K562 (cell line): ENCODE results near the gene TNIP2. TPM values are rescaled to one million over a fixed set of nuclear protein-coding genes. Genes with fewer than 3 reads are reported as not detected.

Experiments used
- ATAC-seq: fragments of 200-7000 bp; cut with Tn5 transposase; 3 replicates; pipeline ENCODE4 v1.9.1; 2020; ENCODE audit warnings: moderate library complexity
- BruUV-seq: library from RNA; stranded (reverse); fragments of 400-500 nt; replicated peaks from 2 replicates; lab custom pipeline; 2021; lab: Mats Ljungman, UMichigan
- CTCF ChIA-PET: fragments of 300-600 bp; formaldehyde crosslinking; extraction: SDS; loops from one replicate; lab custom pipeline; 2021; ENCODE audit warnings: low intra/inter-chr PET ratio; lab: Yijun Ruan, JAX
- POLR2A ChIA-PET: fragments of 300-600, 350-650 bp; sonication (Branson Sonifier 250); formaldehyde crosslinking; extraction: SDS; loops from one replicate; lab custom pipeline; 2021; ENCODE audit warnings: antibody characterized with exemption, inconsistent platforms; lab: Yijun Ruan, JAX
- DNase-seq, 4 experiments: peaks; one replicate each; pipeline versions ENCODE4 v3.0.0 to v3.0.0-alpha.2; 2011 to 2018; ENCODE audit warnings: low spot score in 3 of 4, mixed read lengths in 3 of 4; ENCODE audit errors: extremely low read depth in 1 of 4
- FAIRE-seq: peaks from 2 replicates; lab custom pipeline; 2011; peaks lifted over from hg19 to GRCh38; lab: Jason Lieb, UNC
- H2AFZ ChIP-seq: 2 replicates; pipeline ENCODE4 v1.6.0; 2011; ENCODE audit warnings: low read depth, low read length, control low read depth, inconsistent platforms
- H3K27ac ChIP-seq: fragments of 200-600 bp; 3 replicates; pipeline ENCODE4 v1.8.0; 2011; ENCODE audit warnings: low read depth, mild to moderate bottlenecking, control low read depth, inconsistent platforms, low read length, moderate library complexity, mixed read lengths; ENCODE audit errors: extremely low read depth
- H3K27me3 ChIP-seq, 2 experiments: fragments of 300-600 bp in 1 of 2; 2 replicates in 1 of 2; 3 replicates in 1 of 2; pipeline versions ENCODE4 v1.6.0 to v1.8.0; 2011; ENCODE audit warnings: inconsistent platforms in 2 of 2, low read length in 2 of 2, mild to moderate bottlenecking in 1 of 2, mixed read lengths in 1 of 2, moderate library complexity in 1 of 2; ENCODE audit not compliant: control insufficient read depth in 2 of 2, insufficient read depth in 2 of 2
- H3K36me3 ChIP-seq: fragments of 300-600 bp; 3 replicates; pipeline ENCODE4 v1.8.0; 2011; ENCODE audit warnings: mild to moderate bottlenecking, low read length, inconsistent platforms; ENCODE audit not compliant: control insufficient read depth, insufficient read depth
- H3K4me1 ChIP-seq, 2 experiments: fragments of 200-600 bp in 1 of 2; replicated peaks in 1 of 2; 2 replicates in 1 of 2; 3 replicates in 1 of 2; pipeline versions ENCODE4 v1.5.1 to v1.8.0; 2011; ENCODE audit warnings: inconsistent platforms in 2 of 2, low read length in 2 of 2, mild to moderate bottlenecking in 1 of 2, mixed read lengths in 1 of 2, moderate library complexity in 1 of 2; ENCODE audit not compliant: control insufficient read depth in 2 of 2, insufficient read depth in 2 of 2
- H3K4me2 ChIP-seq: 2 replicates; pipeline ENCODE4 v1.6.1; 2011; ENCODE audit warnings: low read length, control low read depth, inconsistent platforms, mixed read lengths; ENCODE audit not compliant: insufficient read depth
- H3K4me3 ChIP-seq: fragments of 200-600 bp; sonication (generic), shearing (Covaris generic); 2 replicates; pipeline ENCODE4 v1.5.1; 2016; ENCODE audit warnings: control low read depth, inconsistent platforms
- H3K79me2 ChIP-seq: fragments of 200-600 bp; 3 replicates; pipeline ENCODE4 v1.8.0; 2011; ENCODE audit warnings: low read length, inconsistent platforms; ENCODE audit not compliant: control insufficient read depth, insufficient read depth
- H3K9ac ChIP-seq, 2 experiments: 2 replicates each; pipeline versions ENCODE4 v1.6.0 to v1.6.1; 2011; ENCODE audit warnings: low read depth in 2 of 2, low read length in 2 of 2, control low read depth in 1 of 2, inconsistent platforms in 1 of 2, mild to moderate bottlenecking in 1 of 2, mixed read lengths in 1 of 2; ENCODE audit not compliant: insufficient read depth in 1 of 2
- H3K9me1 ChIP-seq: one replicate; pipeline ENCODE4 v1.6.0; 2011; ENCODE audit warnings: inconsistent platforms, mild to moderate bottlenecking, low read length, moderate library complexity; ENCODE audit not compliant: control insufficient read depth, insufficient read depth
- H3K9me3 ChIP-seq: replicated peaks from 2 replicates; pipeline ENCODE4 v1.5.1; 2011; ENCODE audit warnings: low read depth, low read length, inconsistent platforms; ENCODE audit not compliant: control insufficient read depth, insufficient read depth
- H4K20me1 ChIP-seq: replicated peaks from 2 replicates; pipeline ENCODE4 v1.6.1; 2011; ENCODE audit warnings: low read length, inconsistent platforms, mixed read lengths; ENCODE audit not compliant: control insufficient read depth, insufficient read depth
- PCBP1 ChIP-seq: fragments of 200-400 bp; formaldehyde crosslinking; IDR thresholded peaks from 2 replicates; pipeline ENCODE4 v1.6.1; 2018; ENCODE audit warnings: mild to moderate bottlenecking, low read depth, low read length; ENCODE audit not compliant: poor library complexity, severe bottlenecking
- RAD21 ChIP-seq, 2 experiments: fragments of 250-450 bp in 1 of 2; fragments of 450-650 bp in 1 of 2; sonication (Bioruptor Pico) in 1 of 2; formaldehyde crosslinking in 1 of 2; IDR thresholded peaks in 1 of 2; conservative IDR thresholded peaks in 1 of 2; 2 replicates each; pipeline versions ENCODE4 v1.4.0 to v1.8.0; 2020 to 2022; ENCODE audit warnings: mild to moderate bottlenecking in 2 of 2, moderate library complexity in 1 of 2
- WGBS: fragments of 100-300 bp; shearing (Covaris generic); methylation state at CpG from one replicate; pipeline ENCODE4 v1.1.6; 2016; ENCODE audit warnings: low coverage, mixed read lengths; ENCODE audit not compliant: insufficient coverage; ENCODE audit errors: missing lambda C conversion rate; 5-methylcytosine and 5-hydroxymethylcytosine counted together
- in situ Hi-C: fragments of 300-500 bp; cut with MboI; formaldehyde crosslinking; loops from 4 replicates; pipeline ENCODE4 v1.15.0; 2018; ENCODE audit warnings: inconsistent platforms, mixed read lengths
- intact Hi-C: fragments of 100-400 bp; cut with micrococcal nuclease; formaldehyde crosslinking; loops from 2 replicates; pipeline ENCODE4 v1.14.2; 2022
- polyA plus RNA-seq, 8 experiments: library from polyadenylated mRNA; depleted of rRNA in 4 of 8; stranded (reverse) in 5 of 8; unstranded in 3 of 8; fragments of >200 nt; fragmentation: Nextera tagmentation in 2 of 8; fragmentation: Illumina TruSeq in 1 of 8; extraction: Ambion mirVana in 2 of 8; extraction: Trizol in 1 of 8; gene quantifications; 2 replicates each; pipeline versions ENCODE4 v1.2.1 to v1.2.3, GENCODE V29; 2011 to 2014; ENCODE audit warnings: inconsistent platforms in 1 of 8, missing spikeins in 1 of 8
- total RNA-seq, 7 experiments: library from RNA; depleted of rRNA in 6 of 7; stranded (reverse); fragments of >200 nt in 6 of 7; fragmentation: Illumina TruSeq in 2 of 7; extraction: Trizol in 2 of 7; gene quantifications; 2 replicates each; pipeline versions ENCODE4 v1.2.1 to v1.2.3, GENCODE V29; 2011 to 2021; ENCODE audit warnings: low replicate concordance in 1 of 7

TNIP2 gene
- total and polyA plus RNA-seq, 9 of the 15 experiments (the other 6 are each of a cell fraction or from before 2014, with no cell fraction given): 0.61 to 42.6 (median 19.5) TPM

DNA sequence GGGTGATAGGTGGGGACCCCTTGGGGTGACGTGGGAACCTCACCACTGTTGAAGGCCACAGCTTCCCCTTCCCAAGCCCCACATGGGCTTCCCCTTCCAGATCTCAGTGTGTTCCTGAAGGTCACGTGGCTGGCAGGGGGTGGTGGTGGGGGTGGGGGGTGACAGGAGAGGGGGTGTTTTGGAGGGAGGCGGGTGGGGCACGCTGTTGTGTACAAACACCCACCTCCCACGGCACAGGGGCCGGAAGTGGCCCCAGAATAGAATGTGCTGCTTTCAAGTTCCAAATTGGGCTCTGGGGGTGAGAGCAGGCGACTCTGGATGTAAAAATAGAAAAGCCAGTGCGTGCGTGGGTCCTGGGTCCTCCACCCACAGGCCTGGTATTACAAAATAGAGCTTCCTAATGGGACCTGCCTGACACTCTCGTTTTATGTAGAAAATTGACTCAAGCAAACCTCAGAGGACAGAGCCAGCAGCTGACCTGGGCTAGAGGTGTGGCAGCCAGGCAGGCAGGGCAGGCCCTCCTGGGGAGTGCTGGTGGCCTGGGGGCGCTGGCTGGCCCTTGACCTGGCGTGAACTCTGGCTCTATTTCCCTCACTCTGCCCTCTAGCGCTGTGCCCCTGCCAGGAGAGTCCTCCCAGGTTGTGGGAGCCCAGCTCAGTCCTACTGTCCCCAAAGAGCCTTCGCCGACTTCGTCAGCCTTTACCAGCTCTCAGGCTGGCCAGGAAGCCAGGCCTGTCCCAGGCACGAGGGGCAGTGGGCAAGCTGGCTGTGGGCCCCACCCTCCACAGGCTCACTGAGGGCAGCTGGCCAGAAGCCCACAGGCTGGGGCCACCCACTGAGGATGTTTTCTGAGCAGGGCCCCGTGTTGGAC, 31.3 kb upstream of the TNIP2 start:
- H3K27me3 ChIP-seq: peaks cover 0 to 6% of the 10 kb centered on the region in 2 experiments; a peak in 2 of 5 replicates
- no peak for TF ChIP-seq RAD21 (CRISPR knock-in tag; conservative IDR thresholded peaks at IDR 0.05 in 1 of 2, IDR thresholded peaks at IDR 0.05 in 1 of 2)
- TF ChIP-seq PCBP1: peak; percentile 28
- TF ChIP-seq, all 486 proteins: peak for 1
- WGBS: 49% methylated on average over 12 of the region's 18 CpGs
- H3K9ac ChIP-seq: peak overlapping the region in 1 of 2 experiments; percentile 75; a peak in 2 of 4 replicates
- H3K9me3 ChIP-seq: no peaks in the 10 kb centered on the region; the same call in 1 of the 2 replicates
- ChIA-PET POLR2A (interaction anchor here (0.6 to 0.8 kb wide), 2 partner anchors 9 to 337 kb away, joined by 3 read pairs; no protein-coding TSS in a partner anchor), CTCF (no interaction called here)
- BruUV-seq: no TSS peak
- in situ Hi-C loops (no loop called here), intact Hi-C loops (no loop called here)
- peaks cover 0 to 55% of the 10 kb centered on the region in 2 experiments; a peak in 4 of 5 replicates for H3K4me1 ChIP-seq
- no peak overlapping the region for H3K27ac ChIP-seq
- H3K36me3 ChIP-seq: no peaks in the 10 kb centered on the region
- no peak overlapping the region for H3K4me2 ChIP-seq
- FAIRE-seq (no peak), ATAC-seq (no peak), DNase-seq (no peak)
- no peak overlapping the region for H3K4me3 ChIP-seq
- no peaks in the 10 kb centered on the region for H3K9me1 ChIP-seq
- H4K20me1 ChIP-seq: no peaks in the 10 kb centered on the region; the same call in 1 of the 2 replicates
- H2AFZ ChIP-seq: peak overlapping the region; percentile 51; the same call in 1 of the 2 replicates
- no peaks in the 10 kb centered on the region for H3K79me2 ChIP-seq
